ENCODE results near the gene ICE1.
A peak's percentile ranks its signal among the peaks of the same experiment; 100 is the strongest.
"Not testable (repeated sequence)": the region's sequence is repeated elsewhere in the genome, so short reads cannot be mapped to it uniquely, and the experiment has no call there.

The ICE1 gene

DNA sequence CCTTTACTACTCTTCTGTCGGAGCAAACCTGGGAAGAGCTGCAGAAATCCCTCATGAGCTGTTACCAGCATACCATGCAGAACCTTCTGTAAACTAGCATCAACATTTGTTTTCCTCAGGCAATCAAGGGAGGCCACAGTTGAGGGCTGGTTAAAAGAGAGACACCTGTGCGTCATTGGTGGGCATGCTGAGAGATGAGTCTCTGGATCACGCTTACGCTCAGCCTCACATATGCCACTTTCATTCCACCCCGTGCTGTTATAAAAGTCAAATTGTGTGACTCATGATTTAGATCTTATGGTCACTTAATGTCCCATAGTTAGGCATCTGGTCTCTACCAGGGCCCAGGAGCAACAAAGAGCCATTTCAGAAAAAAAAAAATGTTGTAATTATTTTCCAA, 18.1 kb upstream of the ICE1 start:
- DNase-seq (ENCODE audit: low spot score), result no peak

DNA sequence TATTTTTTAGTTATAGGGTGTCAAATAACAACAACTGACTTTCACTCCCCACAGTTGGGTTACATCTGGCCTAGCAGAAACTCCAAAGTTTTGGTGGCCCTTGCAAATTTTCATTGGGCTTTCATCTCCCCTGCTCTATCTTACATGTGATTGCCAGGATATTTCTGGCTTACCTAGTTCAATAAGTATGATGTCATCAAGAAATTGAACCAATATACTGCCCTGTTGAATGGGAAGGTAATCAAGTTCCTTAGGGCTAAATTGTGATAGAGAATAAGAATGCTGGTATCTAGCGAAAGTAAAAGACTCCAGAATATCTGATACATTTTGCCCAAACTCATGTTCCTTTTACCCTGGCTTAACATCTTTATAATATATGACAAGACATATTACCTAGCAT, 17.0 kb upstream of the ICE1 start:
- DNase-seq (ENCODE audit: low spot score), result no peak

DNA sequence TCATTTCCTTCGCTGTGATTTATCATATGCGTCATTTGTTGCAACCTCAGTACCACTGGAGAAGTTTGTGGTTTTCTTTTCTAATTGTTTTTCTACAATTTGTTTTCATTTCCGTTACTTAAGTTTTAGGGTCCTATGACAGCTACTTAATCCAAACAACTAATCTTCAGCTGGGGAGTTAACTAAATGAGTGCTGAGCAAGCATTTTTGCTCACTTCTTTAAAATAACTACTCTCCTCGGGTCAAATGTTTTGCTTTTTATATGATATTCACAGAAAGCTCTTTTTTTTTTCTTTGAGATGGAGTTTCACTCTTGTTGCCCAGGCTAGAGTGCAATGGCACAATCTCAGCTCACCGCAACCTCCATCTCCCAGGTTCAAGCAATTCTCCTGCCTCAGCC, 14.6 kb upstream of the ICE1 start:
- DNase-seq (ENCODE audit: low spot score), result no peak

DNA sequence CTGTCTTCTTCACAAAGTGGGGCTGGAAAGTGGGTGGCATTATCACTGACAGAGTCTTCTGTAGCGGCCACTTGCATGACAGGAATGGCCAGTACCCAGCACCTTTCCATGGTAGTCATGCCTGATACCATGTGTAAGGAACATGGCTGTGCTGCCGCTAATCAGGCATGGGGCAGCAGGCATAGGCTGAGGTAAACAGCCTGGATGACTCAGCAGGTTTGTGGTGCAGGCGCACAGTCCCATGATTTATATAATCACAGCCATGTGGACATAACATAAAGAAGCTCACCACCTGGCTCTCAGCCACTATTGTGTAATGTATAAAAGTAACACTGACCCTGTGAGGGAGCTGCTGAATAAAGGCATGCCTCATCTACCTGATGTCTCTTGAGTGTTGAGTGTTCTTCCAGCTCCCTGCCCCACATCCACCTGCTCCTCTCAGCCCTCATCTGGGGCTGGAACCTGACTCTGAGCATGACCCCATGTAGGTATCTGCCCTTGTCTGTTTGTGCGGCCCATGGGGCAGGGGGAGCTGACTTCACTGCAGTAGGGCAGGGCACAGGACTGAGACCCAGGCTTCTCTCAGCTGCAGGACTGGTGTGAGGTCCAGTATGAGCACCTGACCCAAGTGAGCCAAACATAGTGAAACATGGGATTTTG, 13.2 kb upstream of the ICE1 start:
- DNase-seq (ENCODE audit: low spot score), result no peak

DNA sequence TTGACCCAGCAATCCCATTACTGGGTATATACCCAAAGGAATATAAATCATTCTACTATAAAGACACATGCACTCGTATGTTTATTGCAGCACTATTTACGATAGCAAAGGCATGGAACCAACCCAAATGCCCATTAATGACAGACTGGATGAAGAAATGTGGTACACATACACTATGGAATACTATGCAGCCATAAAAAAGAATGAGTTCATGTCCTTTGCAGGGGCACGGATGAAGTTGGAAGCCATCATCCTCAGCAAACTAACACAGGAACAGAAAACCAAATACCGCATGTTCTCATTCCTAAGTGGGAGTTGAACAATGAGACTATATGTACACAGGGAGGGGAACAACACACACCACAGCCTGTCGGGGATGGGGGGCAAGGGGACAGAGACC, 8.6 kb upstream of the ICE1 start:
- not testable (repeated sequence) for DNase-seq (ENCODE audit: low spot score)

DNA sequence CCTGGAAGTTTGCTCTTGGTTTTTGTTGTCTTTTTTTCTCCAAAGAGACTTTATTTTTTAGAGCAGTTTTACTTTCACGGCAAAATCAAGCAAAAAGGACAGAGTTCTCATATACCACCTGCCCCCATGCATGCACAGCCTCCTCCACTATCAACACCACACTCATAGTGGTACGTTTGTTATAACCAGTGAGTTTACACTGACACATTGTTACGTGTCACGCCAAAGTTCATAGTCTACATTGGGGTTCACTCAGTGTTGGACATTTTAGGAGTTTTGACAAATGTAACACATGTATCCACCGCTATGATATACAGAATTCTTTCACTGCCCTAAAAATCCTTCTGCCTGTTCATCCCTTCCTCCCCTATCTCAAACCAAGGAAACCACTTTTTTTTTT, 7.5 kb upstream of the ICE1 start:
- no peak for DNase-seq (ENCODE audit: low spot score)

DNA sequence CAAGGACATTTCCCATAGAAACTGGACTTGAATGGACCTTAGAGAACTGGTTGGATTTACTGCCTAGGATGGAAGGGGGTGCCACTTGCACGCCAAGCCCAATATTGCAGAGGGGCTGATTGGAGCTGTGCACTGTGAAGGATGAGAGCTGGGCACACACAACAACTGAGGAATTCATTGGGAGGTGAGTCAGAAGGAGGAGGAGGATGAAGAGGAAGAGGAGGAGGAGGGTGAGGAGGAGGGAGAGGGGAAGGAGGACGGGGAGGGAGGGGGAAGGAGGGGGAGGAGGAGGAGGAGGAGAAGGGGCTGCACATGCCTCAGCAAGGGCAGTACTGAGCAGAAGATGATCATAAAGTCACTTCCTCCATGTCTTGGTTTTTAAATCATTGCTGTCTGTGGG, 5.7 kb upstream of the ICE1 start:
- no peak for DNase-seq (ENCODE audit: low spot score)

DNA sequence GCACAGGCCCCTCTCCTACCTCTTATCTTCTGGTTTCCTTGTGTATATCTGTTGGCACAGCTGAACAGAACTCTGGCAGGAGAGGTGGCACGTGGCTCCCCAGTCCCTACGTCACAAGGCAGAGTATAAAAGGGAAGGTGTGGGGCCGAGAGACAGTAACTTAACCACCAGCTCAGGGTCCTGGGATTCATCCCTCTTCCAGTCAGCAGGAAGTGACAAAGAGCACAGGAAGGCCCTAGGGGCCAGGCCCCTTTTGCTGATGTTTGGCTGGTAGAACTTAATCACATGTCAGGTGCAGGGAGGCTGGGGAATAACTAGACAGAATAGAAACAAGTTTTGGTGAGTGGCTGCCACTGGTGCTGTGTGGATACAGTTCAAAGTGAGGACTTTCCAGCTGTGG, 4.5 kb upstream of the ICE1 start:
- no peak for DNase-seq (ENCODE audit: low spot score)

DNA sequence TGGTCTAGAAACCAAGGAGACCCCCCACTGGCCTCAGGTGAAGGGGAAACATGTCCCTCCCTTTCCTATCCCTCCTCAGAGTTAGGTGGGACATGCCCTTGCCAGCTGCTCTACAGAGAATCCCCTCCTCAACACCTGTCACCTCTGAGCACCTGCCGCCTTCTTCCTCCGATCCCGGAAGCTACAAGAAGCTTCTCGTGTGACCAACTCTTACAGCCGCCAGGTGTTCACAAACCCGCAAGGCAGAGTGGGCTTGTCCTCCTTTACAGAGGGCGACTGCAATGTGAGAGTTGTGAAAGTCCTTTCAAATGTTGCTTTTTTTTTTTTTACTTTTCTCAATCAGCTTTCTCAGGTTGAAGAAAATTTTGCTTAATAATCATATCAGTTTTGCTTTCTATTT, 3.7 kb upstream of the ICE1 start:
- DNase-seq (ENCODE audit: low spot score), result no peak

DNA sequence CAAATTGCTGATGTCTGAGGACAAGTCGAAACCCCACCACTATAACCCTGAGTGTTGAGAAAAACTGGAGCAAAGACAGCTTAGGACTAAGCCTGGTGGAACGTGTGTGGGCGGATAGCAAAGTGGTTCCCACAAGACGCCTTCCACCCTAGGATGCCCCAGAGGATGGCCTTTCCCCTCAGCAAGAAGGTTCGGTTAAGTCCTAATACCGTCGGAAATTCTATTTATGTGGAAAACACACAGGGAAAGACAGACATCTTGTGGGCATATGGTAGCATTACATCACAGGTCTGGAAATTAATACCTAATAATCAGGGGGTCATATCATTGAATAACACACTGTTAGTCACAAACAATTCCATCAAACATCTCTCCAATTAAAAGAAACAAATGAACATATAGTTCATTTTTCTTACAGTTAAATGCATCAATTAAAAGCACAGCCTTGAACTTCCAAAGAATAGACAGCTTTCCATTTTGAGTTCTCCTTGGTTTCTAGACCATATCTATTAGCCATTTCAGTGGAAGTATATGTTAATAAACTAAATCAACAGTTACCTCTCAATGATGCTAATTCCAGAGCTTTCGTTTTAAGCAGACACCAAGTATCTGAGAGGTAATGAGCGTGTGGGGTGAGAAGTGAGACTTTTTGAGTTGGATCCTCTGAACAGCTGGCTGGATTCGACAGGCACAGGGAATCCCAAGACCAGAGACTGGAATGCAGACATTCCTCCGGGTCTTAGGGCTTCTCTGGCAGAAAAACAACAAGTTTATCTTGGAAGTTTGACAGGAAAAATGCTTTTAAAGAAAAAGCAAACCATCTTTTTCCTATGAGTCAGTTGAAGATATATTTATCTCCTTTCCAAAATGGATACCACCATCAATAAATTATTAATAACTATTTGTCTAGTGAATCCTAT, 2.9 kb upstream of the ICE1 start:
- DNase-seq (ENCODE audit: low spot score), result no peak

DNA sequence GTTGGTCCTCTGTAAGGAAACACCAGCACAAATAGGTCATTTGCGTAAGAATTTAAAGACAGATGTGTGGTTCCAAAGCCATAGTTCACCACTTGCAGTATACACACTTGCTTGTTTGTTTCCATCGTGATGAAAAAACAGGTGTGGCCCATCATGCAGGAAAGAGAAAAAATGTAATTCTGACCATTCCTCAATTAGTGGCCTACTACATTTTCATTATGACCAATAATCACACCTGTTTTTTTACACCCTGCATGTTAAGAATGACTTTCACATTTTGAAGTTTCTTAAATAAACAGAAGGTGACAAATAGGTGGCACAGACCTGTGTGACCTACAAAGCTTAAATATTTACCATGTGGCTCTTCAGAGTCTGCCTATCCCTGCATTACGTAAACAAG, 2.2 kb upstream of the ICE1 start:
- no peak for DNase-seq (ENCODE audit: low spot score)

DNA sequence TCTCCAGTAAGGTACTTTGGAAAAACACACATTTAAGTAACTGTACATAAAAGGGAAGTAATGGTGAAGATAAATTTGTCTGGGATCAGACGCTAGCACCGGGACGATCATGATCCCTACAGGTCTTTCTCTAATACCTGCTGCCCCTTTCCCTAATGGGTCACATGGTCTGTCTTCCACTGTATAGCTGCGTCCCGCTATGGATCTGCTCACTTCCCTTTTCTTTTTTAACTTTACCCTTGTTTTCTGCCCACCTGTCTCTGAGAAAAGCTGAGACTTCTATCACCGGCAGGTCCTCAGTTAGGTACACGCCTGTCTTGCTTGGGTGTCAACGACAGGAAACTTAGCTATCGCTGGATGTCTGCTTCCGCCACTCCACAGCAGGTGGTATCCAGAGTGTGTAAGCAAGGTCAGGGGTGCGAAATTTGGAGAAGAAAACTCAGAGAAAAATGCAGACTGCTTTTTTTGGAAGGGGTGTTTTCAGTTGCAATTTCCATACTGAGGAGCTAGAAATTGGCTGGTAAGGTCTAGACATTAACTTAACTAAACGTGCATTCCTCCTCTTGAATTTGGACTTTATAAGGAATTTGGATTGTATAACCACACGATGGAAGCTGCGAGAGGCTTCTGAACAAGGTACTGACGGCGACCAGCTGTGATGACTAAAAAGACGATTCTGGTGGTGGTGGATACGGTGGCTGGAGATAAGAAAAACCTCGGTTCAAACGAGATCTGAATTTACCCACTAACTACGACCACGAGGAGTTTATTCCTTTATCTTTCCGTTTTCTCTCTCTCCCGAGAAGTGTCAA, 1.1 kb upstream of the ICE1 start:
- DNase-seq (ENCODE audit: low spot score), result peak; percentile 26

DNA sequence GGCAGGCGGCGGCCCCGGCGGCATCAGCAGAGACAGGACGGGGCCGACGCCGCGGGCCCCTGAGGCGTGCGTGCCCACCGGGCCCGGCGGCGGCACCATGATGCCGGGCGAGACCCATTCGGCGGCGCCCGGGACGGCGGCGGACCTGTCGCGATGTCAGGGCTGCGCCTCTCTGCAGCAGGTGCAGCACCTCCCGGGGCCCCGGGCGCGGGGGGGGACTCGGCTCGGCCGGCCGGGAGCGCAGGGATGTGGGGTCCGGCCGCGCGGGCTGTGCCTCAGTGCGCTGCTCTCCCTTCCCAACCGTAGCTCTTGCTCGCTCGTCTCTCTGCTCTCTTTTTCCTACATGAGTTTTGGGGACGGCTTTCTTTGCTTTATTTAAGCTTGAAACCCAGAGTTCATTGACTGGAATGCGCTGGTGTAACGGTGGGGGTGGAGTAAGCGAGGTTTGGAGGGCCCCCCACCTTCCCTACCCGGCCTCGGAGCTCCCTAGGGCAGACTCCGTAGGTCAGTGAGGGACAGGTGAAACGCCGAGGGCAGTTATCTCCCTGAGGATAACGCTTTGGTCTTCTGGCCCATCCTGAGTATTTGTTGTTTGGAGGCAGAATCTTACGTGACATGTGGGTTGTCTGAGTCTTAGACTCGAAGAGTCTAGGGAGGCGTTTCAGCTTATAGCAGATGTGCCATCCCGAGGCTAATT, 490 bp downstream of the ICE1 start:
- peak; percentile 50 for DNase-seq (ENCODE audit: low spot score)

DNA sequence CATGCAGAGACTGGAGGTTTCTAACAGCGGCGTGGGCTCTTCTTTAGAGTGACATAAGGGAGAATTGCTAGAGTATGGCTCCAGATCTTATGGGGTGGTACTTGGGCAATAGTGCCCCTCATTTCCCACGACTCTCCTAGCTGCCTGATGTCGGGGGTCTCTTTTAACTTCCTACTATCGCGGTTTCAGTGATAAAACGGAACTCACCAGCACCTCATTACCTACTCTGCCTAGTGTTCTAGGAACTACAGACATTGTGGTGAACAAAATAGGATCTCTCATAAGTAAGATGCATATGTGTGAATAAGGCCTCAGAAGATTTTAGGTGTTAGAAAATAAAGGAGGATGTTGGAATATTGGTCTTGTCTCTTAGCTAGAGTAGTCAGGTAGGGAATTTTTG, 1.1 kb downstream of the ICE1 start:
- no peak for DNase-seq (ENCODE audit: low spot score)

DNA sequence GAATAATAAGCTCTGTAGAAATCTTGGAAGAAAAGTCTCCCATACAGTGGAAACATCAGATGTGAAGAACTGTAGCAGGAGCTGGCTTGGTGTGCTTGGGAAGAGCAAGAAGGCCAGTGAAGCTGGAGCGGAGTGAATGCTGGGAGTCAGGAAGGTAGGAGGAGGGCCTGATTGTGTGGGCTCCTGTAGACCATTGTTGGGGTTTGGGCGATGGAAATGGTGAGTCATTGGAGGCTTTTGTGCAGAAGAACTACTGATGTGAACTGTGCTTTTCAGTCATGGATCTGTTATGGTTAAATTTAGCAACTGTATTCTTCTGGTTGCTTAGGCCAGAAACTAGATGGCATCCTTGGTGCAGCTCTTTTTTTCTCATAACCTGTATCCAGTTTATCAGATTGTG, 2.3 kb downstream of the ICE1 start:
- DNase-seq (ENCODE audit: low spot score), result no peak

DNA sequence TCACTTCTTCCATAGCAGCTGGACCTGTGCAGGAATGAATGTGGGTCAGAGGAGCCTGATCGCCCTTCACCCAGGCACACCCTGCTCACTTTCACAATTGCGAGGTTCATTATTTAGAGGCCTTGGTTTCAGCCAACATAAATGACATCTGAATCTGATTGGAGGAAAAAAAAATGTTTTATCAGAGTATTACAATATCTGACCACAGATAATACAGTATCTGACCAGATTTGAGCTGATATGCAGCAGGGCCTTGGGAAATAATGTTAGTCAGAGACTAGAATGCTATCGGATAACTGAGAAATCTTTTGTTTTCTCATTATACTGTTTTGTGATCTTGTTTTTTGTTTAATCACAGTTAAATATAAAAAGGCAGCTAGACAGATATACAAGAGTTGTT, 7.7 kb downstream of the ICE1 start:
- no peak for DNase-seq (ENCODE audit: low spot score)

DNA sequence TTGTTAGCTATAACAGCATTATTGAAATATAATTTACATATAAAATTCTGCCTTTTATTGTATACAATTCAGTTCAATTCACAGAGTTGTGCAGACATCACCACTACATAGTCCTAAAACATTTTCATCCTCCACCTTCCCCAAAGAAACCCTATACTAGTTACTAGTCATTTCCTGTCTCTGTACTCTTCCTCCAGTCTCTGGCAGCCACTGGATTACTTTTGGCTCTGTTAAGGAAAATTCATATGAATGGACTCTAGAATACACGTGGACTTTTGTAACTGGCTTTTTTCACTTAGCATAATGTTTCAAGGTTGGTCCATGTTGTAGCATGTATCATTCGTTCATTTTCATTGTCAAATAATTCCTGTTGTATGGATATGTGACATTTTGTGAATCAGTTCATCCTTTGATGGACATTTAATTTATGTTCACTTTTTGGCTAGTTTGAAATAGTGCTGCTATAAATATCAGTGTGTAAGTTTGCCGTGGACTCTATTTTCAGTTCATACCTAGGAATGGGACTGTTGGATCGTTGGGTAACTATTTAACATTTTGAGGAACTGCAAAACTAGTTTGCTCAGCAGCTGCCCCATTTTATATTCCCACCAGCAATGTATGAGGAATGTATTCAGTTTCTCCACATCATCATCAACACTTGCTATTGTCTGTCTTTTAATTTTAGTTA, 9.7 kb downstream of the ICE1 start:
- no peak for DNase-seq (ENCODE audit: low spot score)

DNA sequence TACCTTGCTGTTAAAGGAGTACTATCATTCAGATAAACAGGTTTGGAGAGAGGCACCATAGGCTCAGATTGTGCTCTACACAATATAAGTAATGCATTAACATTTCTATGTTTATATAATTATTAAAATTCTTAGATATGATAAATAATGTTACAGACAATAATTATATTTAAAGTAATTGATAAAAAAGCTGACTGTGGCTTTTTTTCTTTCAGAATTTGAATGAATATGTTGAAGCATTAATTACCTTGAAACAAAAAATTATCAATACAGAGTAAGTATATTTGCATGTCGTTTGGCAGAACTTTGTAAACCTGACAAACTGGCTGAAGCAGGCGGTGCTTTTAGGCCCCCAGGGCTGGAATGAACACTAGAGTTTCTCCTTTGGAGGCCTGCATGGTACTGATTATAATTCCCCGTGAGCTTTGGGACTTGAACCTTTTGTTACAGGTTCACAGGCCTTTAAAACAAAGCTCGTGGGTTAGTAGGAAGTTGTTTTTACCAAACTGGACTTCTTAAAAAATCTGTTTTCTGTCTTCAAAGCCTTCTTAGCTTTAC, 13.8 kb downstream of the ICE1 start:
- no peak for DNase-seq (ENCODE audit: low spot score)

DNA sequence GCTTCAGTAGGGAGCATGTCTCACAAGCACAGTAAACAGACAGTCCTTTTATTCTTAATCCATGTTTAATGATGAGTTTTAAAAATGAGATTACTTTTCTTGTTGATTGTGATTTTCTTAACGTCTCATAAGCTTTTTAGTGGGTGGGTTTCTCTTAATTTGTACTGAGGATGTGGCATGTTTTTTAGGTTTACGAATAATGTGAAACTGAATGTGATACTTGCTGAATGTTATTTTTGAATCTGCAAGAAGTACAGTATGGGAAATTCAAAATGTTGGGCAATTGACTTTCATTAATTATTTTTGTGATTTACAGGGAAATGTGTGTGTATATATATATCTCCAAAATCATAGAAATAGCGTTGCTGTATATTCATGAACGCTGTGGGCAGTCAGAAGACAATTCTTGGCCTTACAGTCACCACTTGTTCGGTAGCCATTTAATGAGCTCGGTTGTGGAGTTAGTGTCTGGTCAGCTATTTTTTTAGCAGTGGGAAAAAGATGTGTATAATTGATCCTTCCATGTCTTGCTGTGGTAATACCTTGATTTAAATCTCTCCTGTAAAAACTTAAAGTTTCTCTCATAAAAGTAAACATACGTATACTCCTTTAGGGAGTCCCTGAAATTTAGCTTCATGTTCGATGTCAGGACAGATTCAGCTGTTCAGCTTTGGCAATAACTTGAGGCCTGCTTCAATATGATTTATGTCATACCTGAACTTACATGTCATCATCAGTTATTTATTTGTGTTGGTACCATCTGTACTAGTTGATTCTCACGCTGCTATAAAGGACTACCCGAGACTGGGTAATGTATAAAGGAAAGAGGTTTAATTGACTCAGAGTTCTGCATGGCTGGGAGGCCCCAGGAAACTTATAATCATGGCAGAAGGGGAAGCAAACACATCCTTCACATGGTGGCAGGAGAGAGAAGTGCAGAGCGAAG, 15.0 kb downstream of the ICE1 start:
- DNase-seq (ENCODE audit: low spot score), result no peak

DNA sequence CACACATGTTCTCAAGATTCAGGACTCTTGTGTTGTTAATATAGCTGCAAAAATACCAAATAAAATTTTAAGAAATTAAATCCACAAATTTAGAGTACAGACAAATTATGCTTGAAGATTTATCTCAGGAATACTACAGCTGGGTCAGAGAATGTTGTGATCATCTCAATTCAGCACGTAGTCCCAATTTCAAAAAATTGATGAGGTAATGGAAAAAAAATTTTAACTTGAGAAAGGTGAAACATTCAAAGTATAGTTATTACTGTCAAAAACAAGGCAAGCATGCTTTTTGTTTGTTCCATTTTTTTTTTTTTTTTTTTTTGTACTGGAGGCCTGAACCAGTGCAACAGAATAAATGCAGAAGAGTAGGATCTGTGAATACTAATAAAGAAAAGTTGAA, 29.4 kb downstream of the ICE1 start:
- DNase-seq (ENCODE audit: low spot score), result no peak
